HCEC 1CT (cell line): ENCODE data around the gene FILIP1L.

ENCODE experiments used
- DNase-seq: peaks from one replicate; pipeline ENCODE4 v3.0.0-alpha.2; 2017

The FILIP1L gene

DNA sequence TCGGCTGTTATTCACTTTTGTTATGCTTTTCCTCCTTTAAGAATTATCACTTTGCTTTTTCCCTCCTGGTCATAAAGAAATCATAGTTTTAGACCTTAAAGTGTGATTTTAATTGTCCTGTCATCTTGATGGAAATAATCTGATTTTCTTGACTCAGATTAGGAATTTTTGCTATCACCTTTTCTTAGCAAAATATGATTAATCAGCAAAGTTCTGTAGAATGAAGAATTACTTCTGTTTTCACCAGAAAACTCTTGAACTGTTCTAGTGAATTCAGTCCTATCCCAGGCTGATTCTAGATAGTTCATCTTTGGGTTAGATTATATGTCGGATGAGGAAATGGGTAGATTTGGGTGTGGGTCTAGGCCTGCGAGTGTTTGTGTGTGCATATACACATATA, 284.5 kb downstream of the FILIP1L start:
- DNase-seq = no peak

DNA sequence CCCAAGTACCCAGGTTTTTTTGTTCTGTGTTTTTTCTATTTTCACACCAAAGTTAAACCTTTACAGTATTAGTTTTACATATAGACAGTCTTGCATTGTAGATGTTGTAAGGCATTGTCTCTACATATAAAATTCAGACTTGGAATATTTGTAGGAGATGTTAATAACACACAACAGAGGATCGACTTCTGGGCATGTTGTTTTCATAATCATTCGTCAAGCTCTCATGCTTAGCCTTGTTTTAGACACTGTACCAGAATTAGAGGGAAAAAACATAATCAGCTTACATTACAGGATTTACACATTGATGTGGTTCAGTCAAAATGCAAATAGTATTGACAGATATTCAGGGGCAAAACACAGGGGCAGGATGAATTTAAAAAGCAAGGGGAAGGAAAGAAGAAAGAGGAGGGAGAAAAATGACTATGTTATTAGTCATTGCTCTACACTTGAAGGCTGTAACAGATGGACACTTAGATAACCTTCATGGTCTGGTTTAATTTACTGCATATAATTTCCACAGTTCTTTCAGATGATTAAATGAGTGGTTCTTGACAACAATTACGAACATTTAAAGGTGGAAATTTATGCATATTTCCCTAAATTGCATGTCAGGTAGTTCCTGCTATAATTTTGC, 289.2 kb downstream of the FILIP1L start:
- DNase-seq = peak; percentile 52

DNA sequence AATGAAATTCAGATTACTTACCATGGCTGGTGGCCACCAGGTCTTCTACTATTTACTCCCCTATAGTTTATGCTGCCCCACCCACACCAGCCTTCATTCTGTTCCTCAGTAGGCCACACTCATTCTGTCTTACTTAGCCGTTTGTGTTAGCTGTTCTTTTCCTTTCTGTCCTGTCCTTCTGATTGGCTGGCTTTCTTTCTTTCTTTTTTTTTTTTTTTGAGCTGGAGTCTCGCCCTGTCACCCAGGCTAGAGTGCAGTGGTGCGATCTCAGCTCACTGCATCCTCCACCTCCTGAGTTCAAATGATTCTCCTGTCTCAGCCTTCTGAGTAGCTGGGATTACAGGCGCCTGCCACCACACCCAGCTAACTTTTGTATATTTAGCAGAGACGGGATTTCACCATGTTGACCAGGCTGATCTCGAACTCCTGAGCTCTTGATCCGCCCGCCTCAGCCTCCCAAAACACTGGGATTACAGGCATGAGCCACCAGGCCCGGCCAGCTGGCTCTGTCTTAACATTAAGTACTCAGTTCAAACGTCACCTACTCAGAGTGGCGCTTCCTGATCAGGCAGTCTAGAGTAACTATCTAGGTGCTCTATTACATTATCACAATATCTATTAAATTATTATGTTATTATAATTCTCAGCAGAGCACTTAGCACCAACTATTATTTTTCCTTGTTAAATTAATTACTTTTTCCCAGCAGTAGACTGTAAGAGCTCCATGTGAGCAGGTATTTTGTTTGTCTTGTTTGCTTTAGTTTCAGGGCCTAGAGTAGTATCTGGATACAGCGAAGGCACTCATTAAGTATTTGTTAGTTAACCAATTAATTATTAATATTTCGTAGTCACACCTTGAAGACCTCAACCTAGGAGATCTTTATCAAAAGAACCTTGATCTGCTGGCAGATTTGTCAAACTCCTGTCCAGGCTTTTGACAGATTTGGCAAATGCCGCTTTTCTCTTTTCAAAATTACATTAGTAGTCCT, 290.3 kb downstream of the FILIP1L start:
- DNase-seq = no peak

DNA sequence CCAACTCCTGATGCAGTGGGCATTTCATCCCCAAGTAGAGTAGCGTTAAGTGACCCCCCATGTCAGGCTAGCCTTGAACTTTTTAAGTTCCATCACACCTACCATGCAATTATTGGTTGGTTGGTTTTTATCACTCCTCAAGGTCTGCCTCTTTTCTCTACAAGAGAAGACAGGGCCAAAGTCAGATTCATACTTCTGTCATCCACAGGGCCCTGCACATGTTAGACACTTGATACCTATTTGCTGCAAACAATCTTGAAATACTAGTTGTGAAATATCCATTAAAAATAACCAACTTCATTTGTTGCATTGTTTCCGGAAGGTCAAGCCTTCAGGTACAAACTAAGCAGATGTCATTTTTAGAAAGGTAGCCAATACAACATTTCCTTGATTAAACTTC, 295.5 kb downstream of the FILIP1L start:
- no peak for DNase-seq

DNA sequence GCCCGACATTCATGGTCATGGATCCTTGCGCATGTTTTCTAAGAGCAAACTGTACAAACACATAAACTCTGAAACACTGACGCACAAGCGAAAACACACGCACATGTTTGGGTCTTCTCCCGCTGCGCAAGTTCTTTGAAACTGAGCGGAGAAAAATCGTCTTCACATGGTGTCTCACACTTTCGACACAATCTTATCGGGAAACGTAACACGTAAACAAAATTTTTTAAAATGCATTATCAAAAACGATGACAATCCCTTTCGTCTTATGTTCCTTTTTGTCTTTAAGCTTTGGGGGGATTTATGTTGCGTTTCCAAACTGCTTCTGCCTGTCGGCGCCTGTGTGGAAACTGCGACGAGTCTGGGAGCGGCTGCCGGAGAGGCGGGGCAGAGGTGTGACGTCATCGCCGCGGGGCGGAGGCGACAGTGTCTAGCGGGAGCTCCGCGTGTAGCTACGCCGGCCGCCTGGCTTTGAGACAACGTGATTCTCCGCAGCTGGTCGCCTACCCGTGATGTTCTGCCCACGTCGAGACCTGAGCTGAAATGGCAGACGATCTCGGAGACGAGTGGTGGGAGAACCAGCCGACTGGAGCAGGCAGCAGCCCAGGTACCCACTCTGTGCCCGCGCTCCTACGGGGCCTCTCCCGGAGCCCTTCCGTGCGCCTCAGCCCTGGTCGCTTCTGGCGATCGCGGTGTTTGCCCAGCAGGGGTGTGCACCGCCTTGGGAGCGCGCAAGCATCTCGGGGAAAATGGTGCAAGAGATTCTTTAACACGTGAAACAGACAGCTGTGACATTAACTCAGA, 296.7 kb downstream of the FILIP1L start, which contains the start of gene CMSS1:
Gene CMSS1, plus strand, starts transcription at position 426 of the 804 bp plus-strand sequence.
- peak; percentile 95 for DNase-seq

DNA sequence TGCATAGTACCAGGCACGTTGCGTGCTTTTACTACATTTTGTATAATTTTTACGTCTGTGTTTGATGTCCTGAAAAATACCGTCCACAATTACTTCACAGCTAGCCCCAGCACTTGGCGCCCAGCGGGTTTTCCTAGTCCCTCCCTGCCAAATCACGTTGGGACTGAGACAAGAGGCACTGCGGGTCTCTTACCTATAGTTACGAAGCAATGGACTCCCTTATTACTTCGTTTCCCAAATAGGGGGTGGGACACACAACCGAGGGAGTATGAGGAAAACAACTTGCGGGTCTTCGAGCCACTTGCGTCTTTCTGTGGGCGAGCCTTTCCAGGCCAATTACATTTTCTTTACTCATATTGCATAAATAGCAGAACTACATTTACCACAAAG, 297.3 kb downstream of the FILIP1L start:
- no peak for DNase-seq

DNA sequence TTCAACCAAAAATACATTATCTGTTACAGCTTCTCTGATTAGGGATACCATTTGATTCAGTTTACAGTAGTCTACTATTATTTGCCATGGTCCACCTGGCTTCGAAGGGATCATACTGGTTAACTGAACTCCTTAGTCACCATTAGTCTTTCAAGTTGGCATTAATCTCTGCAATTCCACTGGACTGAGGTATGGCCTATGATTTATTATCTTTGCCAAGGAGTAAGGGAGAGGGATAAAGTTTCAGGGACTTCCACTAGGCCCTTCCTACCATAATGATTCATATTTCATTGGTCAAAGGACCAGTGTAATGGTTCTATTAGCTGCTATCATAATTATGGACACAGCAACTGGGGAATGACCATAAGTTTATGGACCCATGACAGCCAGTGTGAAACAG, 303.9 kb downstream of the FILIP1L start:
- no peak for DNase-seq

DNA sequence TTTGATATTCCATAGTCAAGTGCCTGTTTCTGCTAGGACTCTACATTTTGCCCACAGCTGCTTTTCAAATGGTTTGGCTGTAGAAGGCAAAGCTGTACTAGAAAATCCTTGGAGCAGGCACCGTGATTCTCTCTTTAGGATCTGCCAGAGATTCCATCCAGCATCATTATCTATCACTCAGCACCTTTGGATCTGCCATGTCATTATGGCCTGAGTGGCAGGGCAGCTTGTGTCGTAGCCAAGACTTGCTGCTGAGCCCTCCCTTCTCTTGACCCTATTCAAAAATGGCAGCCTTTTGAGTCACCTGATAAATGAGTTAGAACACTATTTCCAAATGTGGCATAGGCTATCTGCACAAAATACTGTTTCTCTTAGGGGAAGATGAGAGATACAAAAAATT, 304.7 kb downstream of the FILIP1L start:
- DNase-seq = no peak

DNA sequence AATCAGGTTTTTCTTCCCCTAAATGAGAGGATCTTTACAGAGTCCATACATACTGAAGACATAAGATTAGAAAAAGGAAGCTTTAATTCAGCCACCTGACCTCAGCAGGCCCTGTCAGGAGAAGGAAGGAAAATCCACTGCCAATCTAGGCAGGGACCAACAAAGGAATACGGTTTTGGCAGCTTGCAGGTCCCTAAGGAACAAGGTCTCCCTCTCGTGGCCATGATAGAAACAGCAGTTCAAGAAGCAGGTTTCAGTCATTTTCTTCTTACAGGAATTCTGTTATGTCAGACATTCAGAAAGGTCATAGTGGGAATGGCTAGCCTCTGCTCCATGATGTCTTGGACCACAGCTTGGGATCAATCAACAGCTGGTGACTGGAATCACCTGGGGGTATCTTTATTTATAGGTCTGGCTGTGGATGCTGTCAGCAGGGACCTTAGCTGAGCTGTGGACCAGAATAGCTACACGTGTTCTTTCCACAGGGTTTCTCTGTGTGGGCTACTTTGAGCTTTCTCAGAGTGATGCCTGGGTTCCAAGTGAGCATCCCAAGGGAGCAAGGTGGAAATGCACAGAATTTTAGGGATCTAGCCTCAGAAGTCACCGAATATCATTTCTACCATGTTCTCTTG, 306.0 kb downstream of the FILIP1L start:
- DNase-seq = peak; percentile 73

DNA sequence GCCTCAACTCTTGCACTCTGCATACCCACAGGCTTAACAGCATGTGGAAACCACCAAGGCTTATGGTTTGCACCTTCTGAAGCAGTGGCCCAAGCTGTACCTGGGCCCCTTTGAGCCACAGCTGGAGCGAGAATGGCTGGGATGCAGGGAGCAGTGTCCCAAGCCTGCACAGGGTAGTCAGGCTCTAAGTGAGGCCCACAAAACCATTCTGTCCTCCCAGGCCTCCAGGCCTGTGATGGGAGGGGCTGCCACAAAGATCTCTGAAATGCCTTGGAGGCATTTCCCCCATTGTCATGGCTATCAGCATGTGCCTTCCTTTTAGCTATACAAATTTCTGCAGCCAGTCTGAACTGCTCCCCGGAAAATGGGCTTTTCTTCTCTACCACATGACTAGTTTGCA, 309.1 kb downstream of the FILIP1L start:
- no peak for DNase-seq

DNA sequence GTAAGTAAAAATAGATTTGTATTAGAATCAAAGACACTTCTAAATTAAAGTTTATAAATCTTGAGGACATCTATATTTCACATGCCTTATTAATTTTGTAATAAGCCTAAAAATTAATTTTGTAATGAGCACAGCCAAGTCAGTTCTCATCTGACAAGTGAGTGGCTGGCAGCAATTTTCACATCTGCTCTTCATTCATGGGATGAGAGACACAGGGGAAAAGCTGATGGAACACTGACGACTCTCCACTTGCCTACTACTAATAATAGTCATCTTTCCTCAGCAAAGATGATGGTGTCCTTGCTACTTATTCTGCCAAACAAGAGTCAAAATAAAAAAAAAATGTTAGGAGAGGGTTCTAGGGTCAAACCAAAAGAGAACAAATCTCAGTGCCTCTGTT, 311.0 kb downstream of the FILIP1L start:
- DNase-seq = no peak

DNA sequence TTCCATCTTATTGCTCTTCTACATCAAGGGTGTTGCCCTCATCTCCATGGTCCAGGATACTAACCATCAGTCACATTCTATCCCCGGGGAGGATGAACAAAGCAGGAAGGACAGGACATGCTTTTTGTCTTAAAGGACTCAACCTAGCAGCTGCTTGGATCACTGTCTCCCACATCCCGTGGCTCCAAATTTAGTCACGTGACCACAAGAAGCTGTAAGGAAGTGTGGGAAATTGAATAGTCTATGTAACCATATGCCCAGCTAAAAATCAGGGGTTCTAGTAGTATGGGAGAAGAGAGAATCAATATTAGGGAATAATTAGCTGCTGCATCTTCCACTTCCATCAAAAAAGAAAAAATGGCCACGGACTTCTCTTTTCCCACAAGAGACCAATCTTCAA, 314.9 kb downstream of the FILIP1L start:
- no peak for DNase-seq

DNA sequence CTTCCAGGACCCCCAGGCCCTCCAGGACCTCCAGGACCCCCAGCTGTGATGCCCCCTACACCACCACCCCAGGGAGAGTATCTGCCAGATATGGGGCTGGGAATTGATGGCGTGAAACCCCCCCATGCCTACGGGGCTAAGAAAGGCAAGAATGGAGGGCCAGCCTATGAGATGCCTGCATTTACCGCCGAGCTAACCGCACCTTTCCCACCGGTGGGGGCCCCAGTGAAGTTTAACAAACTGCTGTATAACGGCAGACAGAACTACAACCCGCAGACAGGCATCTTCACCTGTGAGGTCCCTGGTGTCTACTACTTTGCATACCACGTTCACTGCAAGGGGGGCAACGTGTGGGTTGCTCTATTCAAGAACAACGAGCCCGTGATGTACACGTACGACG, 318.7 kb downstream of the FILIP1L start:
- DNase-seq = no peak

DNA sequence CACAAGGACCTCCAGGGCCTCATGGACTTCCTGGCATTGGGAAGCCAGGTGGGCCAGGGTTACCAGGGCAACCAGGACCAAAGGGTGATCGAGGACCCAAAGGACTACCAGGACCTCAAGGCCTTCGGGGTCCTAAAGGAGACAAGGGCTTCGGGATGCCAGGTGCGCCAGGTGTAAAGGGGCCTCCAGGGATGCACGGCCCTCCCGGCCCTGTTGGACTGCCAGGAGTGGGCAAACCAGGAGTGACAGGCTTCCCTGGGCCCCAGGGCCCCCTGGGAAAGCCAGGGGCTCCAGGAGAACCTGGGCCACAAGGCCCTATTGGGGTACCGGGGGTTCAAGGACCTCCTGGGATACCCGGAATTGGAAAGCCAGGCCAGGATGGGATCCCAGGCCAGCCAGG, 319.8 kb downstream of the FILIP1L start:
- DNase-seq = no peak

DNA sequence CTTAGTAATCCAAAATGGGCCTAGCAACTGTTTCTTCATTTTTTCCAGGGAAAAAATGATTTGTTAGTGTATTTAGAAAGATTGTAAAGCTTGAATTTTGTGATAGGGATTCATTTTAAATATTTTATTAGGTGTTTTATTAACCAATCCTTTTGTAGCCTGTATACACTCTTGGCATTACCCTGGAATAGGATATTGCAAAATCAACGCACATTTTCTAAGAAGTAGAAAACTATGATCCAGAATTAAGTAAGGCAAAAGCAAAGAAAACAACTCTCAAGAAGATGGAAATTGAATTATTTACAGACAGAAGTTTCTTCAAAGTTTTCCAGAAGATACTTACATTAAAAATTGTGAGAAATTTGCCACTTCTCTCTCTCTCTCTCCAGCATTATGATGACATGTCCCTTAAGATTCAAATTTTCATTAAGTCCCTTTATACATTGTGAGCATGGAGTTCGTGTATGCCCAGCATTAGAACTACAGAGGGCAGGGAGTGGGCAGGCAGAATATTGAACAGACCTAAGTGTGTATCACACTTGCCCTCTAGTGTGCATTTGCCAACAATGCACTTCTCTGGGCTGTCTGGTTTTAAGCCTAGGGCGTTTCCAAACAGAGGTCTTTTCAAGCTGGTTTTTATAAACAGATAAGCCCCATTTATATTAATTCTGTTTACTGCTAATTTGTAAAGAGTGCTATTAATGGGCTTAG, 325.1 kb downstream of the FILIP1L start:
- peak; percentile 71 for DNase-seq
